Astrocyte (in vitro differentiated cells and primary cell): ENCODE data around the gene SNCAIP. TPM values are rescaled to one million over a fixed set of nuclear protein-coding genes. Genes with fewer than 3 reads are reported as not detected.
A peak's percentile ranks its signal among the peaks of the same experiment; 100 is the strongest.

Experiments used
- DNase-seq: peaks from one replicate; pipeline ENCODE4 v3.0.0-alpha.2; 2010; ENCODE audit warnings: low read depth
- FAIRE-seq: peaks from 2 replicates; lab custom pipeline; 2011; peaks lifted over from hg19 to GRCh38; lab: Jason Lieb, UNC
- H2AFZ ChIP-seq: 2 replicates; pipeline ENCODE4 v1.6.0; 2012; ENCODE audit warnings: low read depth, low read length, inconsistent platforms
- H3K27ac ChIP-seq: 2 replicates; pipeline ENCODE4 v1.5.1; 2011; ENCODE audit warnings: low read depth, low read length, inconsistent platforms
- H3K27me3 ChIP-seq: 2 replicates; pipeline ENCODE4 v1.6.0; 2011; ENCODE audit warnings: low read length, inconsistent platforms; ENCODE audit not compliant: insufficient read depth
- H3K36me3 ChIP-seq: 2 replicates; pipeline ENCODE4 v1.5.1; 2011; ENCODE audit warnings: low read length, inconsistent platforms; ENCODE audit not compliant: insufficient read depth
- H3K4me1 ChIP-seq: 2 replicates; pipeline ENCODE4 v1.5.1; 2011; ENCODE audit warnings: low read length, inconsistent platforms; ENCODE audit not compliant: insufficient read depth
- H3K4me2 ChIP-seq: 2 replicates; pipeline ENCODE4 v1.6.0; 2012; ENCODE audit warnings: low read length, inconsistent platforms
- H3K4me3 ChIP-seq: 2 replicates; pipeline ENCODE4 v1.5.1; 2011; ENCODE audit warnings: low read depth, mild to moderate bottlenecking, low read length, inconsistent platforms; ENCODE audit not compliant: insufficient read depth
- H3K79me2 ChIP-seq: 2 replicates; pipeline ENCODE4 v1.6.0; 2012; ENCODE audit warnings: mild to moderate bottlenecking, low read length, inconsistent platforms; ENCODE audit not compliant: insufficient read depth
- H3K9ac ChIP-seq: 2 replicates; pipeline ENCODE4 v1.6.0; 2012; ENCODE audit warnings: mild to moderate bottlenecking, low read length, inconsistent platforms
- H3K9me3 ChIP-seq: 2 replicates; pipeline ENCODE4 v1.5.1; 2012; ENCODE audit warnings: low read depth, mild to moderate bottlenecking, low read length, inconsistent platforms; ENCODE audit not compliant: insufficient read depth
- H4K20me1 ChIP-seq: 2 replicates; pipeline ENCODE4 v1.6.0; 2012; ENCODE audit warnings: low read length, inconsistent platforms; ENCODE audit not compliant: insufficient read depth
- H3K27ac Mint-ChIP-seq: one replicate; pipeline ENCODE4 v1.8.0; 2021; ENCODE audit warnings: mild to moderate bottlenecking, mixed read lengths; ENCODE audit not compliant: unreplicated experiment
- H3K27me3 Mint-ChIP-seq: one replicate; pipeline ENCODE4 v1.8.0; 2021; ENCODE audit warnings: low read depth, mixed read lengths; ENCODE audit not compliant: unreplicated experiment
- H3K36me3 Mint-ChIP-seq: one replicate; pipeline ENCODE4 v1.8.0; 2021; ENCODE audit warnings: low read depth, mixed read lengths; ENCODE audit not compliant: unreplicated experiment
- H3K4me1 Mint-ChIP-seq: one replicate; pipeline ENCODE4 v1.8.0; 2021; ENCODE audit warnings: low read depth, mixed read lengths; ENCODE audit not compliant: unreplicated experiment
- H3K4me3 Mint-ChIP-seq: one replicate; pipeline ENCODE4 v1.8.0; 2021; ENCODE audit warnings: mild to moderate bottlenecking, moderate library complexity, mixed read lengths; ENCODE audit not compliant: unreplicated experiment
- H3K9me3 Mint-ChIP-seq: one replicate; pipeline ENCODE4 v1.8.0; 2021; ENCODE audit warnings: mild to moderate bottlenecking, mixed read lengths; ENCODE audit not compliant: unreplicated experiment
- CTCF ChIP-seq: IDR thresholded peaks from 2 replicates; pipeline ENCODE4 v1.5.1; 2011; ENCODE audit warnings: low read depth, mild to moderate bottlenecking, inconsistent platforms, low read length, moderate library complexity; ENCODE audit not compliant: insufficient read depth
- EZH2 ChIP-seq: IDR thresholded peaks from 2 replicates; pipeline ENCODE4 v1.6.1; 2012; ENCODE audit warnings: mild to moderate bottlenecking, low read length, inconsistent platforms; ENCODE audit not compliant: insufficient read depth
- total RNA-seq: library from RNA; stranded (reverse); gene quantifications from 2 replicates; pipeline ENCODE4 v1.2.1, GENCODE V29; 2021

SNCAIP gene
- total RNA-seq, 1 donor from 2014 or later, result 1.7 TPM

GRCh38 chr5:122391621-122392020 is 79.6 kb downstream of the SNCAIP start:
- TF ChIP-seq EZH2 (no peak), CTCF (no peak)
- Histone ChIP-seq H3K27me3 (no peaks in the 10 kb centered on the region), H3K79me2 (no peaks in the 10 kb centered on the region), H3K4me3 (no peak overlapping the region), H3K9me3 (no peaks in the 10 kb centered on the region), H3K9ac (no peak overlapping the region), H2AFZ (no peak overlapping the region), H3K4me2 (no peak overlapping the region), H3K36me3 (no peaks in the 10 kb centered on the region), H3K27ac (no peak overlapping the region), H4K20me1 (no peaks in the 10 kb centered on the region), H3K4me1 (no peaks in the 10 kb centered on the region)
- Mint-ChIP-seq H3K9me3 (no peaks in the 10 kb centered on the region), H3K27me3 (peaks cover 4% of the 10 kb centered on the region), H3K27ac (no peak overlapping the region), H3K4me1 (no peaks in the 10 kb centered on the region), H3K36me3 (no peaks in the 10 kb centered on the region), H3K4me3 (no peak overlapping the region)
- DNase-seq (peak; percentile 25), FAIRE-seq (no peak)

GRCh38 chr5:122392224-122392623 is 80.2 kb downstream of the SNCAIP start:
- no peak for FAIRE-seq

More at GRCh38 chr5:122392224-122392623, 80.2 kb downstream of the SNCAIP start:
- no peak for DNase-seq
- no peaks in the 10 kb centered on the region for H3K79me2 ChIP-seq
- H3K4me3 ChIP-seq, result no peak overlapping the region
- H2AFZ ChIP-seq, result no peak overlapping the region
- H3K27me3 ChIP-seq, result no peaks in the 10 kb centered on the region
- no peaks in the 10 kb centered on the region for H3K9me3 ChIP-seq
- Mint-ChIP-seq H3K27me3 (peaks cover 4% of the 10 kb centered on the region), H3K4me1 (no peaks in the 10 kb centered on the region), H3K4me3 (no peak overlapping the region), H3K27ac (no peak overlapping the region), H3K9me3 (no peaks in the 10 kb centered on the region), H3K36me3 (no peaks in the 10 kb centered on the region)
- no peak overlapping the region for H3K4me2 ChIP-seq
- H3K9ac ChIP-seq, result no peak overlapping the region
- no peaks in the 10 kb centered on the region for H4K20me1 ChIP-seq
- no peaks in the 10 kb centered on the region for H3K36me3 ChIP-seq
- no peak for TF ChIP-seq EZH2
- no peak for TF ChIP-seq CTCF
- no peaks in the 10 kb centered on the region for H3K4me1 ChIP-seq
- H3K27ac ChIP-seq, result no peak overlapping the region
